ENCODE measurements around the gene YIPF1. TPM values are rescaled to one million over a fixed set of nuclear protein-coding genes. Genes with fewer than 3 reads are reported as not detected.
"Not testable (repeated sequence)": the region's sequence is repeated elsewhere in the genome, so short reads cannot be mapped to it uniquely, and the experiment has no call there.

The YIPF1 gene
- total RNA-seq, 3 donors from 2014 or later = 23.4 to 37.3 (median 30.6) TPM

GRCh38 chr1:53826367-53826766, 63.2 kb downstream of the YIPF1 start:
- no peaks in the 10 kb centered on the region for H3K4me1 ChIP-seq (ENCODE audit: low read depth)
- DNase-seq = no peak
- intact Hi-C loops (cut with DNase I, micrococcal nuclease) = no loop called here
- no peaks in the 10 kb centered on the region for H3K9me3 ChIP-seq
- no peak overlapping the region for H3K4me3 ChIP-seq
- TF ChIP-seq CTCF (IDR thresholded peaks at IDR 0.05) = no peak
- H3K36me3 ChIP-seq (ENCODE audit: low read depth) = no peaks in the 10 kb centered on the region
- no peak for ATAC-seq

GRCh38 chr1:53825306-53825705, 64.3 kb downstream of the YIPF1 start:
- intact Hi-C loops (cut with DNase I, micrococcal nuclease) = no loop called here
- H3K4me3 ChIP-seq = no peak overlapping the region
- no peaks in the 10 kb centered on the region for H3K36me3 ChIP-seq (ENCODE audit: low read depth)
- DNase-seq = no peak
- ATAC-seq = no peak
- H3K4me1 ChIP-seq (ENCODE audit: low read depth) = no peaks in the 10 kb centered on the region
- TF ChIP-seq CTCF (IDR thresholded peaks at IDR 0.05) = no peak
- H3K9me3 ChIP-seq = no peaks in the 10 kb centered on the region

DNA sequence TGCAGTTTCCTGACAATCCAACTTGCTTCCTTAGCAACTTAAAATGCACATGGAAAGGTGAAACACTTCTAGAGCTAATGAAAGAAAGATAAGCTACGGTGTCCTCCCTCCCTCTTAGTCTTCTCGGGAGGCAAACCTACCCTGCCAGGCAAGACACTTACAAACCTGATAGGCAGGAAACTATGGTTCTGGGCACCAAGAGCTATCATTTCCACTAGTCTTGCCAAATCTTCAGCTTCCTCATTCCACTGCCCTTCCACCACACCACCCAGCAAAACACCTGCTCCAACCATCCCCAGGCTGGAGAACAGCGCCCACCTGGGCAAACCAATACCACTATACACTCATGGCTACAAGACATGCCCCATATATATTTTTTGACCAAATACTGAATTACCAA, 66.7 kb downstream of the YIPF1 start:
- DNase-seq = no peak
- Histone ChIP-seq H3K4me3 (no peak overlapping the region), H3K4me1 (ENCODE audit: low read depth) (no peaks in the 10 kb centered on the region), H3K9me3 (no peaks in the 10 kb centered on the region), H3K36me3 (ENCODE audit: low read depth) (no peaks in the 10 kb centered on the region)
- ATAC-seq = no peak
- TF ChIP-seq CTCF (IDR thresholded peaks at IDR 0.05) = no peak
- intact Hi-C loops (cut with DNase I, micrococcal nuclease) = no loop called here

GRCh38 chr1:53821380-53821779, 68.2 kb downstream of the YIPF1 start:
- no peaks in the 10 kb centered on the region for H3K9me3 ChIP-seq
- no peak for ATAC-seq
- H3K36me3 ChIP-seq (ENCODE audit: low read depth) = no peaks in the 10 kb centered on the region

DNA sequence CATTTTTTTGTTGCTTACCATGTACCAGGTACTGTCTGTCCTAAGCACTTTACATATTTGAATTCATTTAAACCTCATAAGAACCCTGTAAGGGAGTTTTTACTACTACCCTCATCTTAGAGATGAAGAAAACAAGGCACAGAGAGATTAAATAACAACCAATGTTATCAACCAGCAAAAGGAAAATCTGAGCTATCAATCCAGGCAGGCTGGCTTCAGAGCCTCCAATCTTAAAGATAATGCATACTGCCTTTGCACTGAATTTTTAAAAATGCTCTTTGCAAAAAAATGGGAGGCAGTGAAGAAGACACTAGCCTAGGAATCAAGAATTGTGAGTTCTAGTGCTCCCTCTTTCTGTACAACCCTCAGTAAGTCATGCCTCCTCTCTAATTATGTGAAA, 70.2 kb downstream of the YIPF1 start:
- no peaks in the 10 kb centered on the region for H3K36me3 ChIP-seq (ENCODE audit: low read depth)
- H3K4me3 ChIP-seq = no peak overlapping the region
- intact Hi-C loops (cut with DNase I, micrococcal nuclease) = no loop called here
- ATAC-seq (no peak), DNase-seq (no peak)
- TF ChIP-seq CTCF (IDR thresholded peaks at IDR 0.05) = no peak
- no peaks in the 10 kb centered on the region for H3K9me3 ChIP-seq
- no peaks in the 10 kb centered on the region for H3K4me1 ChIP-seq (ENCODE audit: low read depth)

More at GRCh38 chr1:53821380-53821779, 68.2 kb downstream of the YIPF1 start:
- intact Hi-C loops (cut with DNase I, micrococcal nuclease) = no loop called here
- no peak overlapping the region for H3K4me3 ChIP-seq
- TF ChIP-seq CTCF (IDR thresholded peaks at IDR 0.05) = no peak
- no peak for DNase-seq
- H3K4me1 ChIP-seq (ENCODE audit: low read depth) = no peaks in the 10 kb centered on the region

GRCh38 chr1:53816584-53816983, 73.0 kb downstream of the YIPF1 start:
- intact Hi-C loops (cut with DNase I, micrococcal nuclease); H3K9me3 ChIP-seq; ATAC-seq; H3K36me3 ChIP-seq (ENCODE audit: low read depth); DNase-seq; H3K4me1 ChIP-seq (ENCODE audit: low read depth); H3K4me3 ChIP-seq: not testable (repeated sequence)

- intact Hi-C loops (cut with DNase I, micrococcal nuclease); H3K4me1 ChIP-seq (ENCODE audit: low read depth); H3K4me3 ChIP-seq; DNase-seq; H3K9me3 ChIP-seq; ATAC-seq; H3K36me3 ChIP-seq (ENCODE audit: low read depth): not testable (repeated sequence)
Measured at GRCh38 chr1:53815484-53815883, 74.1 kb downstream of the YIPF1 start.

Data from mucosa of descending colon (tissue), 3 donors.